HG03159 (cell line): Measurements from ENCODE around the gene LTBR.

Experiments
- ATAC-seq: cut with Tn5 transposase; IDR thresholded peaks from one replicate; pipeline ENCODE4 v1.9.1; 2021; ENCODE audit warnings: mild to moderate bottlenecking, moderate library complexity; ENCODE audit not compliant: unreplicated experiment

Gene LTBR

DNA sequence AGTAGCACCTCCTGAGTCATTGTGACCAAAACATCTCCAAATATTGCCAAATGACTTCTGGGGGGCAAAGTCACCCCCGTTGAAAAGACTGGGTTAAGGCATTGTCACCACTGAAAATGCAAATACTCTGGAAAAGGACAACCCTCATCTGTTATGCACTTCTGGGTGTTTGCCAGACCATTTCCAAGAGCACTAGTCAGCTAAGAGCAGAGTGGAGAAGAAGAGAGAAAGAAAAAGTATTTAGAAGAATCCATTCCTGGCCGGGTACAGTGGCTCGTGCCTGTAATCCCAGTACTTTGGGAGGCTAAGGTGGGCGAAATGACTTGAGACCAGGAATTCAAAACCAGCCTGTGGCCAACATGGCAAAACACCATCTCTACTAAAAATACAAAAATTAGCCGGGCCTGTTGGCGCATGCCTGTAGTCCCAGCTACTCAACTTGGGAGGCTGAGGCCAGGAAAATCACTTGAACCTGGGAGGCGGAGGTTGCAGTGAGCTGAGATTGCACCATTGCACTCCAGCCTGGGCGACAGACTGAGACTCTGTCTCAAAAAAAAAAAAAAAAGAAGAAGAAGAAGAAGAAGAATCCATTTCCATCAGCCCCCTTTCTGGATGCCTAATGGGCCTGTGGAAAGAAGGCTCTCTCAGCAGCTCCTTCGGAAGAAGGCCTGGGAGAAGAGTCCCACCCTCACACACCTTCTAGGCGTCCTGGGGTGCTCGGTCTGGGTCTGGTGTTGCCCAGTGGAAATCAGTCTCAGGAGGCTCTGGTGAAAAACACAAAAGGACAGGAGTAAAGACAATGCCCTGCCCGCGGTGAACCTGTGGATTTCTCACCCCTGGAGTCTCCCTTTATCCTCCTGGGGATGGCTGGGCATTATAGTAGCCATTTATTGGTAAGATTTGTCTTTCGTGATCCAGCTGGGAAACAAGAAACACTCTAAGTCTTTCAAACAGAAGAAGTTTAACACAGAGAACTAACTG lies 3.5 kb upstream of the LTBR start:
- ATAC-seq, result no peak

DNA sequence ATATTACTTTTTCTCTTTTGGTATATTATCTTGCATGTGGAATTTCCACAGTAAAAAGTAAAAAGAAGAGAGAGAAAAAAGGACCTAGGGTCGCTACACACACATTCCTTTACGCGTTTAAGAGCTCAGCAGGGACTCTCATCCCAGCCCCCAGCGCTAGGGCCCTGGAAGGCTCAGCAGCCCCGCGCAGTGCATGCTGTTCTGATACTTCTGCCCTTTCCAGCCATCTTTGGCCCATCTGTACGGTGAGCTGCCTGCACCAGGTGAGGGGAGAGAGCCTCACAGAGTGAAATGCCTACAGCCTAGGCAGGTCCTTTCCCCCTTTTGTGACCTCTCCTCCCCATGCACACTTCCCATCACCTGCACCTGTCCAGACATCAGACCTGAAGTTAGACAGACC lies 1.6 kb upstream of the LTBR start:
- no peak for ATAC-seq

DNA sequence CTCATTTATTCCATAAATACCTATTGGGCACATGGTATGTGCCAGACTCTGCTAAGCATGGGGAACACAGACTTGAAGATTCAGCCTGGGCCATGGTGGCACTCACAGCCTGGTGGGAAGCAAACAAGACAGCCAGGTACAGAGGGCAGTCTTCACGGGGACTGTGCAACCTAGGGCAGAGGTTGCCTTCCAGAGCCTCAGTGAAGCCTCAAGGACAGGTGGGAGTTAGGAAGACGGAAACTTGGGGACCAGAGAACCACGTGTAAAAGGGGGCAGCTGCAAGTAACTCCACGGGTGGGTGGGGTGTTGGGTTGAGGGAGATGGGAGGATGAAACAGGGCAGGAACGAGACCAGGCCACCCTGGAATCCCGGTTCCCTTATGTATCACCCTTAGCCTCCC lies 980 bp upstream of the LTBR start:
- ATAC-seq, result no peak

DNA sequence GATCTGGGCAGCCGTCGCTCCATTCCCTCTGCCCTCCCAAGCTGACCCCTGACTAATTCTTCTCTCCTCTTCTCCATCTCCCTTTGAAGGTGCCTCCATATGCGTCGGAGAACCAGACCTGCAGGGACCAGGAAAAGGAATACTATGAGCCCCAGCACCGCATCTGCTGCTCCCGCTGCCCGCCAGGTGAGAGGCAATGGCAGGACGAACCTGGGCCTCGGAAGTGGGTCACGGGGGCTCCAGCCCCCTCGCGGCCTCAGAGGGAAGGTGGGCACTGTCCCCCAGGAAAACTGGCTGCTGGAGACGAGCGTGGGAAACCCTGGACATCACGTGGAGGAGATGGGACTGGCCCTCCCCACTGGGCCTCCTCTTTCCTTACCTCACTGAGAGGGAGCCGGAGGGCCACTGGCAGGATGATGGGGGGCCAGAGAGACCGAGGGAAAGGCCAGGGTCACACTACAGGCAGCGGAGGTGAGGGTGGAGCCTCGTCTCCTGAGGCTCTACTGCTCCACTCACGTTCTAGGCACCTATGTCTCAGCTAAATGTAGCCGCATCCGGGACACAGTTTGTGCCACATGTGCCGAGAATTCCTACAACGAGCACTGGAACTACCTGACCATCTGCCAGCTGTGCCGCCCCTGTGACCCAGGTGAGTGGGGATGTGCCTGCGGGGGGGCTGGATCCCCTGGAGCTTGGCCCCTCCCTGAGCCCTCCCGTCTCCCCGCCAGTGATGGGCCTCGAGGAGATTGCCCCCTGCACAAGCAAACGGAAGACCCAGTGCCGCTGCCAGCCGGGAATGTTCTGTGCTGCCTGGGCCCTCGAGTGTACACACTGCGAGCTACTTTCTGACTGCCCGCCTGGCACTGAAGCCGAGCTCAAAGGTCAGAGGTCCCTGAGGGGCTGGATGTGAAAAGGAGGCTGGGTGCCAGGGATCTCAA lies 806 bp downstream of the LTBR start:
- no peak for ATAC-seq

DNA sequence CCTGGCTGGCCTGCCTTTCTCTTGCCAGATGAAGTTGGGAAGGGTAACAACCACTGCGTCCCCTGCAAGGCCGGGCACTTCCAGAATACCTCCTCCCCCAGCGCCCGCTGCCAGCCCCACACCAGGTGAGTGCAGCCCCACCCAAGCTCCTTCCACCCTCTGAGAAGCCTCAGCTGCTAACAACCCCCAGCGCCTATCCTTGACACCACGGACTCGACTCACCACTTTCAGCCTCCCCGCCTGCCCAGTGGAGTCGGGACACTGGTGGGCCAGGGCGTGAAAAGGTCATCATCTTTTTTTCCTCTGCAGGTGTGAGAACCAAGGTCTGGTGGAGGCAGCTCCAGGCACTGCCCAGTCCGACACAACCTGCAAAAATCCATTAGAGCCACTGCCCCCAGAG lies 2.1 kb downstream of the LTBR start:
- no peak for ATAC-seq

DNA sequence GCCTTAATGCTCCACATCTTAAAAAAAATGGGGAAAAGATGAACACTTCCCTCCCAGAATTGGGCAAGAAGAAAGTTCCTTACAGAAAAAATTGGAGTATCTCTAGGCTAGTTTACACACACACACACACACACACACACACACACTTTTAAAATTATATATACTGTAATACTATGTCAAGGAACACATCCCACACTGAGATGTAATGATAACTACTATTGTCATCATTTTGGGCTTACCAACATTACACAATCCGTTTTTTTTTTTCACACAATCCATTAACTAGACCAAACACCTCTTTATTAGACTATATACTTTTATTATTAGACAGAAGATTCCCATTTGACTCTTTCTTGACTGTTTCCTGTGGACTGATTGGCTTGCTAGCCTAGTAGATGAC lies 2.5 kb downstream of the LTBR start:
- no peak for ATAC-seq

DNA sequence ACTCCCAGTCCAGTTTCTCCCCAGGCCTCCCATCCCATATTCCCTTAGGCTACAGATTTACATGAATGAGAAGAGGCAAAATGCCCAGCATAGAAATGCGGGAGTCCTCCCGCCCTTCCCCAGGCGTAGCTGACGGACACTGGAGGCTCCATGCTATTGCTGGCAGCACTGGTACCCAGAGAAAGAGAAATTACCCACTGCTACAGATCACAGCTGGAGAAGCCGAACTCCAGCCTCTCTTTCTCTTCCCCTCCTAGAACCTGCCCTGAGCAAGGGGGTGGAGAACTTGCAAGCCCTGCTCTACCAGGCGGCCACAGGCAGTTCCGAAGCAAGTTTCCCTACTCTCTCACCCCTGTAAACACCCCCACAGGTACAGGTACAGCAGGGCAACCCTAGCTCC lies 3.6 kb downstream of the LTBR start:
- no peak for ATAC-seq

DNA sequence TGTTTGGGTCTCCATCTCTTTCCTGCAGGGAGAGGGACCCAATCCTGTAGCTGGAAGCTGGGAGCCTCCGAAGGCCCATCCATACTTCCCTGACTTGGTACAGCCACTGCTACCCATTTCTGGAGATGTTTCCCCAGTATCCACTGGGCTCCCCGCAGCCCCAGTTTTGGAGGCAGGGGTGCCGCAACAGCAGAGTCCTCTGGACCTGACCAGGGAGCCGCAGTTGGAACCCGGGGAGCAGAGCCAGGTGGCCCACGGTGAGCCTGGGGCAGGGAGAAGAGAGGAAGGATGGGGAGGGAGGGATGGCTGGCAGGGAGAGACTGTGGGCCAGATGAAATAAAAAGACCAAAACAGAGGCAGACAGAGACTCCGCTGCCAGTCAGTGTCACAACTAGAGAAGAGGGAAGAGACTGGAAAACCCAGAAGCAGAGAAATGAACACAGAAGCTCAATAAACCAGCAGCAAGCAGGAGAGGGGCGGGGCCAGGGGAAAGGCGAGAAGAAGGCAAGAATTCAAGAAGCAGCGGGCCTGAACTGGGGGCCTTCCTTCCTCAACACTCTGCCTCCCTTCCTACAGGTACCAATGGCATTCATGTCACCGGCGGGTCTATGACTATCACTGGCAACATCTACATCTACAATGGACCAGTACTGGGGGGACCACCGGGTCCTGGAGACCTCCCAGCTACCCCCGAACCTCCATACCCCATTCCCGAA lies 6.3 kb downstream of the LTBR start:
- no peak for ATAC-seq

DNA sequence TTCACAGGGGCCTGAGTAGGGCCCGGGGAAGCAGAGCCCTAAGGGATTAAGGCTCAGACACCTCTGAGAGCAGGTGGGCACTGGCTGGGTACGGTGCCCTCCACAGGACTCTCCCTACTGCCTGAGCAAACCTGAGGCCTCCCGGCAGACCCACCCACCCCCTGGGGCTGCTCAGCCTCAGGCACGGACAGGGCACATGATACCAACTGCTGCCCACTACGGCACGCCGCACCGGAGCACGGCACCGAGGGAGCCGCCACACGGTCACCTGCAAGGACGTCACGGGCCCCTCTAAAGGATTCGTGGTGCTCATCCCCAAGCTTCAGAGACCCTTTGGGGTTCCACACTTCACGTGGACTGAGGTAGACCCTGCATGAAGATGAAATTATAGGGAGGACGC lies 7.1 kb downstream of the LTBR start:
- ATAC-seq, result no peak

DNA sequence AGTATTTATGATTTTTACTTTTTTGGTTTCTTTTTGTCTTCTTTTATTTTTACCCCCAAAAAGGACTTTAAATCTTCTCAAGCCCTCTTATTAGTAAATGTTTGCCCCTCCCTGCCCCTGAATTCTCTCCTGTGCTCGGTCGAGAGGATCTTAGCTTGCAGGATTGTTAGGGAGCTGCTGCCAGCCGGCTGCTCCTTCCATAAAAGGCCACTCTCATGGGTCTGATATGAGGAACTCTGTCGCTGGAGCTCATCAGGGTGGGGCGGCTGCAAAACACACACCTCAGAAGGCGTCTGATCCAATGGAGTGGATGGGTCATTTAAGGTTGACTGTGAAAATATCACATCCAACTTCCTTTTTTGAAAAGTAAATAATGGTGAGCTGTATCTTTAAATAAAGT lies 8.5 kb downstream of the LTBR start:
- ATAC-seq, result no peak

DNA sequence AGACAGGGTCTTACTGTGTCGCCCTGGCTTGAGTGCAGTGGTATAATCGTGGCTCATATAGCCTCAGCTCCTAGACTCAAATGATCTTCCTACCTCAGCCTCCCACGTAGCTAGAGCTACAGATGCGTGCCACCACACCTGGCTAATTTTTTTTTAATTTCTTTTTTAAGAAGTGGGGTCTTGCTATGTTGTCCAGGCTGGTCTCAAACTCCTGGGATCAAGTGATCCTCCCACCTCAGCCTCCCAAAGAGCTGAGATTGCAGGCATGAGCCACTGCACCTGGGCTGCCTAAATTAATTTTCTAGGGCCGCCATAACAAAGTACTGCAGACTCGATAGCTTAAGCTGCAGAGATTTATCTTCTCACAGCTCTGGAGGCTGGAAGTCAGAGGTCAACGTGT lies 9.1 kb downstream of the LTBR start:
- ATAC-seq, result no peak

DNA sequence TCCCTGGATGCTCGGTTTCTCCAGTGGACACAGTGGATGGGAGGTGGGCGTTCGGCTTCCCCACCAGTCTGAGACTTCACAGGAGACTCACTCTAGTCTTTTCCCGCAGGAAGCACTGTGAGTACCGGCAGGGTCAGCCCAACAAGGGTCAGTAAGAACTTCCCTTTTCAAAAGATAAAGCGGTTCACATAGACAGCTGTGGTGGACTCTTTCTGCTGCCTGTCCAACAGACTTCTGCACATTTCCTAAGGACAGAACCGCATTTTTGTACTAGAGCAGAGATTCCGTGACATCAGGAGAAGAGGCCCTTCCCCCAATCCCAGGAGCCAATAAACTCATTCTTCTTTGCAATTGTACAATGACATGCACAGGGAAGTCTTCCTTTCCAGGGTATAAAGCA lies 10.4 kb downstream of the LTBR start:
- ATAC-seq, result no peak

DNA sequence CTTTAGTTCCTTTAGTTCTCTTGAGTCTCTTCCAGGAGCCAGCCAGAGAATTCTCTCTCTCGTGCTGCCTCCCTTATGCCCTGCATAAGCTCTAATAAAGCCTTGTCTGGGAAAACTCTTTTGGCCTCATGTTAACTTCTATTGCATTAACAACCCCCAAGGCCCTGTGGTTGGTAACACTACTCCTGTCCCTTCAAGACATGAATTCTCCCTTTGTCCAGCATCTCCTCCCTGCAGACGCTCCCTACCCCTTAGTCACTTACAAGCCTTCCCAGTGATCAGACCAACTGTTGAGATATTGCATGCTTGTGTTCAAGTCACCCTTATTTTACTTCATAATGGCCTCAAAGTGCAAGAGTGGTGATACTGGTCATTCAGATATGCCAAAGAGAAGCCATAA lies 12.1 kb downstream of the LTBR start:
- no peak for ATAC-seq

DNA sequence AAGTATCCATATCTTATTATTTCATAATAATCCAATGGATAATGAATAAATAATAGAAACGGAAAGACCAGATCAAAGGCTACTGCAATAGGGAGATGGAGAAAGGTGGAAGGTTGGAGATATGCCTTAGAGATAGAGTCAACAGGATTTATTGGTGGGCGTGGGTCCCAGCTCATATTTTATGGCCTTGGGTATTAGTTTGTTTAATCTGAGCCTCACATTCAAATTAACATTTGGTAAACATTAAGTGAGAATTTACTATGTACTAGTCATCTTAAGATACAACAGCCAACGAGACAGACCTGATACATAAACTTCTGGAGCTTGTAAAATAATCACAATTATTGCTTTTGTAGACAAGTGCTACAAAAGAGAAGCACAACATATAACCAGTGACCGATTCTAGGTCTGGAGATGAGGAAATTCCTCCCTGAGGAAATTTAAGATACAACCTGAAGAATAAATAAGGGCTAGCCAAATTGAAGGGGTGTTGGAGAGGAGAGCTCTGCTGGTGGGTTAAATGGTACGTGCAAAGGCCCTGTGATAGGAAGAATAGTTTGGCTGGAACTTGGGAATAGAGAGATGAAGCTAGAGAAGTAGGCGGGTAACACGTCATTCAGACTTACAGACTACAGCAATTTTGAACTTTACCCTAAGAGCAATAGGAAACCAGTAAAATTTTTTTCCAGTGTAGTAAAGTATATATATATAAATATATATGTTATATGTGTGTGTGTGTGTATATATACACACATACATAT lies 16.1 kb downstream of the LTBR start:
- ATAC-seq, result no peak

DNA sequence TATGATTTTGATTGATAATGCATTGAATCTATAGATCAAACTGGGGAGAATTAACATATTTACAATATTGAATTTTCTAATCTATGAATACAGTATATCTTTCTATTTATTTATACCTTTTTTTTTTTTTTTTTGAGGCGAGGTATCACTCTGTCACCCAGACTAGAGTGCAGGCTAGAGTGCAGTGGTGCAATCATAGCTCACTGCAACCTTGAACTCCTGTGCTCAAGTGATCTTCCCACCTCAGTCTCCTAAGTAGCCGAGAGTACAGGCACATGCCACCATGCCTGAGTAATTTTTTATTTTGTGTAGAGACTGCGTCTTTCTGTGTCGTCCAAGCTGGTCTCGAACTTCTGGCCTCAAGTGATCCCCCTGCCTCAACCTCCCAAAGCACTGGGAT lies 20.4 kb downstream of the LTBR start:
- no peak for ATAC-seq

DNA sequence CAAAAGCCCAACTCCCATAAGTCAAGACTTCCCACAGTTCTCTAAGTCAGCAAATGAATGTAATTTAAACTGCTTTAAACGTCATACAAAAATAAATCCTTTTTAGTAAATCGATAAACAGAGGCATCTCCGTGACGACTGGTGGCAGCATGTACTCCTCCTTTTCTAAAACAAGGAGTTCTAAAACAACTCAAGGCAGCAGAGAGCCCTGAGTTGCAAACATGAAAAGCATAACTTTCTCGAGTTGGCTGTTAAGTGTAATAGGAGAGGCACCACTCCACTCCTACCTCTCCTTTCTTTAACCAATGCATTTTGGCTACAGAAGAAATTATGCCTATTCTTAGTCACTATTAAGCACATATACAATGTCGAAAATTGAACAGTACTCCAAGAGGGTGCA lies 22.0 kb downstream of the LTBR start:
- no peak for ATAC-seq

DNA sequence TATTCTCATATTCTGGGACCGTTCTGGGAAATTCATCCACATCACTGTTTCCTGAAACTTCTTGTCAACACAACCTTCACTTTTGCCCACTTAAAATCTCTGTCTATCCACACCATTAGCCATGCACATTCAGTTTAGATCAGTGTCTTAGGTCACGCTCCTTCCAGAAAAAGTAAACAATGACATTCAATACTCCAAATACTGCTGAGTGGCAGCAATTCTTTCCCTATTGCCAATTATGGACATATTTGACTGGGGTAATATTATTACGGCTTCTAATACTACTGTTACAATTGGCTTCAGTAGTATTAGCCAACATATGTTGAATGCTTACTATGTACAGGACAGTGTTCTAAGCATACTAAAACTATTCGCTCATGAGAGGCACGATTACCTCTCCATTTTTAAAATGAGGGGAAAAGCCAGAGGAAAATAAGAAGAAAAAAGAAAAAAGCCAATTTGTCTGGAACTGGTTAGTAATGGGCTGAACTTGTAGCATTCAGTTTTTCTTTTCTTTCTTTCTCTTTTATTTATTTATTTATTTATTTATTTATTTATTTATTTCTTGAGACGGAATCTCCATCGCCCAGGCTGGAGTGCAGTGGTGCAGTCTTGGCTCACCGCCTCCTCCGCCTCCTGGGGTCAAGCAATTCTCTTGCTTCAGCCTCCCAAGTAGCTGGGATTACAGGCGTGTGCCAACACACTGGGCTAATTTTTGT lies 23.4 kb downstream of the LTBR start:
- no peak for ATAC-seq

DNA sequence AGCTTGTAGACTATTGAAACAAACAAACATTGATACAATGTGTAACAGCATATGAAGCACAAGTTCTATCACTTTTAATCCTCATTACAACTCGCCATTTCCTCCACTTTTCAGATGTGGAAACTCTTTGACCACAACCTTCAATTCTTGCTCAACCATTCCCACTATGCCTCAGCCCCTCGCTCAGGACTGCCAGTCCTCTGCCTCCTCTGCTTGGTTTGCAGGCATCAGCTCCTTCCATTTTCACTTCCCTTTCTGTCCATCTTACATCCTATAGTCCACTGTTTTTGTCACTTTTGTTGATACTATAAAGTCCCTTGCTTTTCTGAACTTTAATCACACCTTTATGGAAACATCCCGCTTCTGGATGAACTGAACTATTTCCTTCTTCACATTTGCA lies 32.6 kb downstream of the LTBR start:
- ATAC-seq, result no peak

DNA sequence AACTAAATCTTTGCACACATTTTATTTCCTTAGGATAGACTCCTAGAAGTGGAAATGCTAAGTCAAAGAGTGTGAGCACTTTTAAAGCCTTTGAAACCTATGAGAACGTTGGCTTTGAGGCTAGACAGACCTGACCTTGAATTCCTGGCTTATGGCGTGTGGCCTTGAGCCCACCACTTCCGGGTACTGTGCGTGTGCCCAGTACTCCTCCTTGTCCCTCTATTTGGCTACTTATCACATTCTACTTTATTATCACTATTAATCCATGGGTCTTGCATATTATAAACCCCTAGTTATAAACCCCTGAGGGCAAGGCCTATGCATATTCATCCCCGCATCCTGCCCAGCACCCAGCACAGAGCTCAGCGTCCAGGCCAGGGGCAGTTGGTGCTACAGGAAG lies 34.8 kb downstream of the LTBR start:
- no peak for ATAC-seq

DNA sequence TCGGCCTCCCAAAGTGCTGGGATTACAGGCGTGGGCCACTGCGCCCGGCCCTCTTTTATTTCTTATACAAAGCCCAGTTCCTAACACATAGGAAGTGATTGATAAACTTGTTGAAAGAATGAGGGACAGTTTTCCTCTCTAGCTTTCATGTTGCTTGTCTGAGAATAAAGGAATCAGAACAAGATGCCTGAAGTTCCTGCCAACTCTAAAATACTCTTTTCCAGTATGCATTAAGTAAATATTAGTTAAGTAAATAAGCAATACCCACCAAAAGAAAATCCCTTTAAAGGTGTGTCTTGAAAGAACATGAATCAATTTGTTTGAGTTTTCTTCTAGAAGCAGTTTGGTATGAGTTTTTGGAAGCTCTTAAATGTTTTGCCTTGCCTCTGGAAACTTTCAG lies 36.4 kb downstream of the LTBR start:
- no peak for ATAC-seq
